Measurements from ENCODE around the gene PLB1.

DNA sequence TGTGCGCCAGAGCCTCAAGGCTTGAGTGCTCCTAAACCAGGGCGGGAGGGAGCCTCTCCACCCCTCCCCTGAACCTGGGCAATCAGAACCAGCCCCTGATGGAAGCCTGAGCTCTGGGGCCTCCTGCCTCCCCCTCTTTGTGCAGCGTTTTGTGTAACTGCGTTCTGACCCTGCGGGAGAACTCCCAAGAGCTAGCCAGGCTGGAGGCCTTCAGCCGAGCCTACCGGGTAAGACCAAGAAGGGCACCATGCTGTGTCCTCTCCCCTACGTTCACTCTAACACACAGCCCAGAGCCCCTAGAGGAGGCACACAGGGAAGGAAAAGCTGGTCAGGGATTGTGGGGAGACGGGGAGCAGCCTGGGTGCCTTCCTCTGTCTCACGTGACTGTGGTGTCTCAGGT is 108.0 kb downstream of the PLB1 start:
- TF ChIP-seq, protein P1, sequence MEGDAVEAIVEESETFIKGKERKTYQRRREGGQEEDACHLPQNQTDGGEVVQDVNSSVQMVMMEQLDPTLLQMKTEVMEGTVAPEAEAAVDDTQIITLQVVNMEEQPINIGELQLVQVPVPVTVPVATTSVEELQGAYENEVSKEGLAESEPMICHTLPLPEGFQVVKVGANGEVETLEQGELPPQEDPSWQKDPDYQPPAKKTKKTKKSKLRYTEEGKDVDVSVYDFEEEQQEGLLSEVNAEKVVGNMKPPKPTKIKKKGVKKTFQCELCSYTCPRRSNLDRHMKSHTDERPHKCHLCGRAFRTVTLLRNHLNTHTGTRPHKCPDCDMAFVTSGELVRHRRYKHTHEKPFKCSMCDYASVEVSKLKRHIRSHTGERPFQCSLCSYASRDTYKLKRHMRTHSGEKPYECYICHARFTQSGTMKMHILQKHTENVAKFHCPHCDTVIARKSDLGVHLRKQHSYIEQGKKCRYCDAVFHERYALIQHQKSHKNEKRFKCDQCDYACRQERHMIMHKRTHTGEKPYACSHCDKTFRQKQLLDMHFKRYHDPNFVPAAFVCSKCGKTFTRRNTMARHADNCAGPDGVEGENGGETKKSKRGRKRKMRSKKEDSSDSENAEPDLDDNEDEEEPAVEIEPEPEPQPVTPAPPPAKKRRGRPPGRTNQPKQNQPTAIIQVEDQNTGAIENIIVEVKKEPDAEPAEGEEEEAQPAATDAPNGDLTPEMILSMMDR (IDR thresholded peaks at IDR 0.05; ENCODE audit: poor library complexity) = no peak
- no peak for TF ChIP-seq EZH2phosphoT487 (IDR thresholded peaks at IDR 0.05; ENCODE audit: low read depth, severe bottlenecking, unreplicated experiment)
- TF ChIP-seq EZH2 (IDR thresholded peaks at IDR 0.05; ENCODE audit: borderline replicate concordance) = no peak
